Measurements from ENCODE around the gene CPXM1. TPM values are rescaled to one million over a fixed set of nuclear protein-coding genes. Genes with fewer than 3 reads are reported as not detected.
A peak's percentile ranks its signal among the peaks of the same experiment; 100 is the strongest.

Gene CPXM1
- total RNA-seq, 5 donors from 2014 or later (not counting 1 experiment from before 2014, with no cell fraction given): 0.20 to 0.90 (median 0.63) TPM

GRCh38 chr20:2840138-2840966, 39.9 kb upstream of the CPXM1 start, which contains the start of the genes PCED1A and VPS16:
TSS of gene PCED1A (minus strand) at chr20:2840655. CDS start at chr20:2839912, 743 bp downstream.
TSS of gene VPS16 (plus strand) at chr20:2840745. CDS start at chr20:2840775, 30 bp downstream.
- H3K4me3 Mint-ChIP-seq: peak within 1 kb of the TSS; percentile 85 to 89 (median 86)
- no peaks in the 10 kb centered on the region for H3K9me3 ChIP-seq
- H3K4me1 ChIP-seq (ENCODE audit: control insufficient read depth in 1 of 2, extremely low read depth in 1 of 2, insufficient read depth in 2 of 2, low read length in 2 of 2): peaks cover 2 to 35% of the 10 kb centered on the region in 2 experiments
- peaks cover 0 to 14% of the 10 kb centered on the region in 2 donors for H3K36me3 ChIP-seq (ENCODE audit: control insufficient read depth in 2 of 2, extremely low read depth in 1 of 2, insufficient read depth in 1 of 2, low read length in 1 of 2)
- H3K36me3 Mint-ChIP-seq: peaks cover 8% of the 10 kb centered on the region
- peak within 1 kb of the TSS; percentile 66 for H3K27ac ChIP-seq (ENCODE audit: low read length)
- no peaks in the 10 kb centered on the region for H3K9me3 Mint-ChIP-seq
- no peaks in the 10 kb centered on the region for H3K27me3 Mint-ChIP-seq
- H3K27me3 ChIP-seq (replicated peaks in 1 of 2; ENCODE audit: control insufficient read depth in 2 of 2, extremely low read depth in 1 of 2, insufficient read depth in 2 of 2, low read length in 1 of 2): no peaks in the 10 kb centered on the region
- H3K4me3 ChIP-seq (ENCODE audit: control insufficient read depth in 1 of 2, extremely low read depth in 1 of 2, low read length in 1 of 2): peak within 1 kb of the TSS; percentile 63 to 93
- peak; percentile 95 to 98 (median 96) for ATAC-seq (replicated peaks in 1 of 4)
- POLR2A ChIA-PET: interaction anchor here in 1 of 2 donors (0.6 kb wide), 1 partner anchor 230 kb away, joined by 6 read pairs; no protein-coding TSS in a partner anchor
- peaks cover 33 to 42% (median 37%) of the 10 kb centered on the region in 3 donors for H3K4me1 Mint-ChIP-seq
- DNase-seq: peak; percentile 77 to 92 (median 88)
- WGBS (ENCODE audit: insufficient coverage): 5% methylated on average over 94 of the region's 98 CpGs
- H3K27ac Mint-ChIP-seq: peak within 1 kb of the TSS; percentile 84 to 89
- CTCF ChIA-PET: interaction anchor here in 1 of 2 donors (0.7 kb wide), 1 partner anchor 25 kb away, joined by 3 read pairs; no protein-coding TSS in a partner anchor

GRCh38 chr20:2839732-2840137, 39.3 kb upstream of the CPXM1 start:
- H3K4me3 ChIP-seq (ENCODE audit: control insufficient read depth in 1 of 2, extremely low read depth in 1 of 2, low read length in 1 of 2): peak overlapping the region; percentile 63 to 93
- no peaks in the 10 kb centered on the region for H3K27me3 Mint-ChIP-seq
- no peak for DNase-seq
- H3K36me3 Mint-ChIP-seq: peaks cover 14% of the 10 kb centered on the region
- H3K27ac ChIP-seq (ENCODE audit: low read length): no peak overlapping the region
- peak overlapping the region; percentile 70 to 76 for H3K27ac Mint-ChIP-seq
- peaks cover 0 to 12% of the 10 kb centered on the region in 2 donors for H3K36me3 ChIP-seq (ENCODE audit: control insufficient read depth in 2 of 2, extremely low read depth in 1 of 2, insufficient read depth in 1 of 2, low read length in 1 of 2)
- POLR2A ChIA-PET: interaction anchor here in 1 of 2 donors (0.6 kb wide), 1 partner anchor 230 kb away, joined by 6 read pairs; no protein-coding TSS in a partner anchor
- H3K9me3 Mint-ChIP-seq: no peaks in the 10 kb centered on the region
- peaks cover 27 to 37% (median 33%) of the 10 kb centered on the region in 3 donors for H3K4me1 Mint-ChIP-seq
- CTCF ChIA-PET: no interaction called here
- peak overlapping the region; percentile 70 to 89 (median 78) for H3K4me3 Mint-ChIP-seq
- 88% methylated on average over 20 of the region's 21 CpGs for WGBS (ENCODE audit: insufficient coverage)
- ATAC-seq (replicated peaks in 1 of 4): no peak
- peaks cover 2 to 35% of the 10 kb centered on the region in 2 experiments for H3K4me1 ChIP-seq (ENCODE audit: control insufficient read depth in 1 of 2, extremely low read depth in 1 of 2, insufficient read depth in 2 of 2, low read length in 2 of 2)
- H3K9me3 ChIP-seq: no peaks in the 10 kb centered on the region
- H3K27me3 ChIP-seq (replicated peaks in 1 of 2; ENCODE audit: control insufficient read depth in 2 of 2, extremely low read depth in 1 of 2, insufficient read depth in 2 of 2, low read length in 1 of 2): no peaks in the 10 kb centered on the region

GRCh38 chr20:2838847-2839671, 38.6 kb upstream of the CPXM1 start:
- H3K4me3 Mint-ChIP-seq: peak overlapping the region; percentile 70 to 89 (median 78)
- H3K27ac Mint-ChIP-seq: peak overlapping the region; percentile 70 to 76
- Histone ChIP-seq H3K4me1 (ENCODE audit: control insufficient read depth in 1 of 2, extremely low read depth in 1 of 2, insufficient read depth in 2 of 2, low read length in 2 of 2) (peaks cover 2 to 35% of the 10 kb centered on the region in 2 experiments), H3K27me3 (replicated peaks in 1 of 2; ENCODE audit: control insufficient read depth in 2 of 2, extremely low read depth in 1 of 2, insufficient read depth in 2 of 2, low read length in 1 of 2) (no peaks in the 10 kb centered on the region), H3K4me3 (ENCODE audit: control insufficient read depth in 1 of 2, extremely low read depth in 1 of 2, low read length in 1 of 2) (no peak overlapping the region), H3K36me3 (ENCODE audit: control insufficient read depth in 2 of 2, extremely low read depth in 1 of 2, insufficient read depth in 1 of 2, low read length in 1 of 2) (peaks cover 0 to 12% of the 10 kb centered on the region in 2 donors), H3K27ac (ENCODE audit: low read length) (no peak overlapping the region), H3K9me3 (no peaks in the 10 kb centered on the region)
- H3K9me3 Mint-ChIP-seq: no peaks in the 10 kb centered on the region
- peaks cover 15% of the 10 kb centered on the region for H3K36me3 Mint-ChIP-seq
- DNase-seq (no peak), ATAC-seq (replicated peaks in 1 of 4) (no peak)
- ChIA-PET POLR2A (interaction anchor here in 1 of 2 donors (0.6 kb wide), 1 partner anchor 131 kb away, joined by 3 read pairs; no protein-coding TSS in a partner anchor), CTCF (no interaction called here)
- WGBS (ENCODE audit: insufficient coverage): 100% methylated on average over 10 of the region's 15 CpGs
- no peaks in the 10 kb centered on the region for H3K27me3 Mint-ChIP-seq
- peaks cover 20 to 32% (median 27%) of the 10 kb centered on the region in 3 donors for H3K4me1 Mint-ChIP-seq

- 96% methylated on average over 14 of the region's 19 CpGs for WGBS (ENCODE audit: insufficient coverage)
- ATAC-seq (replicated peaks in 1 of 4): no peak
- Mint-ChIP-seq H3K27me3 (no peaks in the 10 kb centered on the region), H3K4me1 (peaks cover 14 to 27% (median 20%) of the 10 kb centered on the region in 3 donors), H3K9me3 (no peaks in the 10 kb centered on the region), H3K27ac (peak overlapping the region in 1 of 2 donors; percentile 39), H3K4me3 (peak overlapping the region; percentile 9 to 89 (median 54)), H3K36me3 (peaks cover 15% of the 10 kb centered on the region)
- Histone ChIP-seq H3K27ac (ENCODE audit: low read length) (no peak overlapping the region), H3K27me3 (replicated peaks in 1 of 2; ENCODE audit: control insufficient read depth in 2 of 2, extremely low read depth in 1 of 2, insufficient read depth in 2 of 2, low read length in 1 of 2) (no peaks in the 10 kb centered on the region), H3K9me3 (no peaks in the 10 kb centered on the region), H3K36me3 (ENCODE audit: control insufficient read depth in 2 of 2, extremely low read depth in 1 of 2, insufficient read depth in 1 of 2, low read length in 1 of 2) (peaks cover 0 to 12% of the 10 kb centered on the region in 2 donors), H3K4me3 (ENCODE audit: control insufficient read depth in 1 of 2, extremely low read depth in 1 of 2, low read length in 1 of 2) (no peak overlapping the region), H3K4me1 (ENCODE audit: control insufficient read depth in 1 of 2, extremely low read depth in 1 of 2, insufficient read depth in 2 of 2, low read length in 2 of 2) (peaks cover 2 to 35% of the 10 kb centered on the region in 2 experiments)
- POLR2A ChIA-PET: interaction anchor here (0.6 to 0.7 kb wide), 2 partner anchors 132 to 207 kb away, joined by 3 read pairs; partner anchors contain the start of gene MRPS26 (in 1 of the 2)
- no peak for DNase-seq
- CTCF ChIA-PET: no interaction called here
Measured at GRCh38 chr20:2838170-2838797, 37.9 kb upstream of the CPXM1 start.

GRCh38 chr20:2837221-2837960, 37.0 kb upstream of the CPXM1 start:
- Histone ChIP-seq H3K9me3 (no peaks in the 10 kb centered on the region), H3K4me3 (ENCODE audit: control insufficient read depth in 1 of 2, extremely low read depth in 1 of 2, low read length in 1 of 2) (no peak overlapping the region), H3K36me3 (ENCODE audit: control insufficient read depth in 2 of 2, extremely low read depth in 1 of 2, insufficient read depth in 1 of 2, low read length in 1 of 2) (peaks cover 0 to 12% of the 10 kb centered on the region in 2 donors), H3K27me3 (replicated peaks in 1 of 2; ENCODE audit: control insufficient read depth in 2 of 2, extremely low read depth in 1 of 2, insufficient read depth in 2 of 2, low read length in 1 of 2) (no peaks in the 10 kb centered on the region), H3K27ac (ENCODE audit: low read length) (no peak overlapping the region), H3K4me1 (ENCODE audit: control insufficient read depth in 1 of 2, extremely low read depth in 1 of 2, insufficient read depth in 2 of 2, low read length in 2 of 2) (peaks cover 2 to 35% of the 10 kb centered on the region in 2 experiments)
- Mint-ChIP-seq H3K36me3 (peaks cover 15% of the 10 kb centered on the region), H3K9me3 (no peaks in the 10 kb centered on the region), H3K4me3 (peak overlapping the region in 1 of 3 donors; percentile 24), H3K27ac (no peak overlapping the region), H3K4me1 (peaks cover 14 to 27% (median 15%) of the 10 kb centered on the region in 3 donors), H3K27me3 (no peaks in the 10 kb centered on the region)
- ChIA-PET CTCF (no interaction called here), POLR2A (interaction anchor here in 1 of 2 donors (0.7 kb wide), 1 partner anchor 208 kb away, joined by 3 read pairs; the partner anchor contains the start of gene MRPS26)
- WGBS (ENCODE audit: insufficient coverage): 93% methylated on average over 4 of the region's 6 CpGs
- DNase-seq: no peak
- ATAC-seq (replicated peaks in 1 of 4): no peak
